ENCODE results near the gene ZNF407. TPM values are rescaled to one million over a fixed set of nuclear protein-coding genes. Genes with fewer than 3 reads are reported as not detected.

ZNF407 gene
- total RNA-seq, 5 donors from 2014 or later (not counting 1 experiment from before 2014, with no cell fraction given), result 22.9 to 37.4 (median 24.4) TPM

DNA sequence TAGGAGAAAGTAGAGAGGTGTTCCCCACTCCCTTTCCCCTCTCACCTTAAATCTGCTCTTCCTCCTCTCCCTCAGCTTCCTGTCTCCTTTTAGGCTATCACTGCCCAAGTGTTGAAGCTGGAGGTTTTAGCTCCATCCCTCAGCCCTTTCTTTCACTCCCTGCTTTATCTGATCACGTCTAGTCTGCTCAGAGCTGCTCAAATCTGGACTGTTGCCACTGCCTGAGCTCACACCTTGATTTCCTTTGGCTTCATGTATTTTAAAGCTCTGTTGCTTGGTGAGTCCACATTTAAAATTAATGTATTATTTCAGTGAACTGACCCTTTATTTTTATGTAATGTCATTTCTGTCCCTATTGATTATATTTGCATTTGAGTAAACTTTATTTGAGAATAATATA lies 374.7 kb downstream of the ZNF407 start:
- Mint-ChIP-seq H3K9me3 (no peaks in the 10 kb centered on the region), H3K27ac (no peak overlapping the region), H3K27me3 (no peaks in the 10 kb centered on the region), H3K36me3 (peaks cover 23% of the 10 kb centered on the region), H3K4me3 (no peak overlapping the region), H3K4me1 (peaks cover 2 to 6% (median 6%) of the 10 kb centered on the region in 3 donors)
- H3K36me3 ChIP-seq (ENCODE audit: control insufficient read depth in 2 of 2, extremely low read depth in 1 of 2, insufficient read depth in 1 of 2, low read length in 1 of 2), result no peaks in the 10 kb centered on the region
- H3K4me3 ChIP-seq (ENCODE audit: control insufficient read depth in 1 of 2, extremely low read depth in 1 of 2, low read length in 1 of 2), result no peak overlapping the region
- H3K9me3 ChIP-seq, result no peaks in the 10 kb centered on the region
- no peaks in the 10 kb centered on the region for H3K4me1 ChIP-seq (ENCODE audit: control insufficient read depth in 1 of 2, extremely low read depth in 1 of 2, insufficient read depth in 2 of 2, low read length in 2 of 2)
- POLR2A ChIA-PET, result no interaction called here
- DNase-seq (no peak), ATAC-seq (replicated peaks in 1 of 4) (no peak)
- H3K27me3 ChIP-seq (replicated peaks in 1 of 2; ENCODE audit: control insufficient read depth in 2 of 2, extremely low read depth in 1 of 2, insufficient read depth in 2 of 2, low read length in 1 of 2), result no peaks in the 10 kb centered on the region
- WGBS (ENCODE audit: insufficient coverage), result no CpG with 5 or more reads among the region's 1 CpG
- no peak overlapping the region for H3K27ac ChIP-seq (ENCODE audit: low read length)
- CTCF ChIA-PET, result no interaction called here

DNA sequence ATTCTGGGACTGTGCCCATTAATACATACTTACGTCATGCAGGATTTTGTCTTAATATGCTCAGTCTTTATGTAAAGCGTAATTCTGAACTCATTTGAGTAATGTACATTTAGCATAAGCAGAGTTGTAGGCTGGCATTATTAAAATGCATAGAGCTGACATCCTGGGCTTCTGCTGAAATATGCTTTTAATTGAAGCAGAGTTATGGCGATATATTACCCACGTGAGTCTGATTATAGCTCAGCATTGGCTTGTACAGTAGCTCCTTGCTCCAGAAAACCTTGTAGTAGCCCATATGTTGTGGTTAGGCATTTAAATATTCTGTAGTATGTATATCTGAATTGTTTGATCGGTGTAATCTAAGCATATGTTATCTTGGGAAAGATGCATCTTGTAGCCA lies 377.3 kb downstream of the ZNF407 start:
- Histone ChIP-seq H3K36me3 (ENCODE audit: control insufficient read depth in 2 of 2, extremely low read depth in 1 of 2, insufficient read depth in 1 of 2, low read length in 1 of 2) (no peaks in the 10 kb centered on the region), H3K4me3 (ENCODE audit: control insufficient read depth in 1 of 2, extremely low read depth in 1 of 2, low read length in 1 of 2) (no peak overlapping the region), H3K27me3 (replicated peaks in 1 of 2; ENCODE audit: control insufficient read depth in 2 of 2, extremely low read depth in 1 of 2, insufficient read depth in 2 of 2, low read length in 1 of 2) (no peaks in the 10 kb centered on the region), H3K9me3 (no peaks in the 10 kb centered on the region), H3K4me1 (ENCODE audit: control insufficient read depth in 1 of 2, extremely low read depth in 1 of 2, insufficient read depth in 2 of 2, low read length in 2 of 2) (no peaks in the 10 kb centered on the region), H3K27ac (ENCODE audit: low read length) (no peak overlapping the region)
- ATAC-seq (replicated peaks in 1 of 4) (no peak), DNase-seq (no peak)
- no peaks in the 10 kb centered on the region for H3K9me3 Mint-ChIP-seq
- no peaks in the 10 kb centered on the region for H3K27me3 Mint-ChIP-seq
- H3K27ac Mint-ChIP-seq, result no peak overlapping the region
- peaks cover 26% of the 10 kb centered on the region for H3K36me3 Mint-ChIP-seq
- ChIA-PET POLR2A (interaction anchor here in 1 of 2 donors (0.5 kb wide), 1 partner anchor 522 kb away, joined by 3 read pairs; no protein-coding TSS in a partner anchor), CTCF (no interaction called here)
- H3K4me1 Mint-ChIP-seq, result peaks cover 2 to 6% (median 6%) of the 10 kb centered on the region in 3 donors
- 100% methylated on average over 4 of the region's 5 CpGs for WGBS (ENCODE audit: insufficient coverage)
- H3K4me3 Mint-ChIP-seq, result no peak overlapping the region

DNA sequence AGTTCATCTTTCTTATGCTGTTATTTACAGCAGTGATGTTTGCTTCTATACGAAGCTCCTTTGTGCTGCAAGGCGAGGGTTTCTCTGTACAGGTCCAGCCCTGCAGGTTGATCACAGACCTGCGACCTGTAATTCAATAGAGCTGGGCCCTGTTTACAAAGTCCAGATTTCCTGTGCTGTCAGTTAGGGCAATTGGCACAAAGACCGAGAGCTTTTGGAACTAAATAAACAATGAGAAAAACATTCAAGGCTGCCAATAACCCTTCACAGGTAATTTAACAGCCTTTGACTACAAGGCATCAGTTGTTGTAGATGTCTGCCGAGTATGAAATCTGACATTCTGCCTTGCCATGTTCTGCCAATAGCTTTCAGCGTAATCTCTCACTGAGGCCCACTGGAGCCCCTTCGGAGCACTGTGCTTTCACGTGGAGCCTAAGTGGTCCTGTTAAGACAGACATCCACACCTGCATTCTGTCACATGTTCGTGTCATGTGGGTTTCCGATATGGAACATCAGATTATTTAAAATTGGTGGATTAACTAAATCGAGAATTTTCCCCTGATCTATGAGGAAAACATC lies 378.8 kb downstream of the ZNF407 start:
- Histone ChIP-seq H3K36me3 (ENCODE audit: control insufficient read depth in 2 of 2, extremely low read depth in 1 of 2, insufficient read depth in 1 of 2, low read length in 1 of 2) (no peaks in the 10 kb centered on the region), H3K4me3 (ENCODE audit: control insufficient read depth in 1 of 2, extremely low read depth in 1 of 2, low read length in 1 of 2) (no peak overlapping the region), H3K27ac (ENCODE audit: low read length) (no peak overlapping the region), H3K9me3 (no peaks in the 10 kb centered on the region), H3K4me1 (ENCODE audit: control insufficient read depth in 1 of 2, extremely low read depth in 1 of 2, insufficient read depth in 2 of 2, low read length in 2 of 2) (no peaks in the 10 kb centered on the region), H3K27me3 (replicated peaks in 1 of 2; ENCODE audit: control insufficient read depth in 2 of 2, extremely low read depth in 1 of 2, insufficient read depth in 2 of 2, low read length in 1 of 2) (no peaks in the 10 kb centered on the region)
- Mint-ChIP-seq H3K4me1 (peaks cover 2 to 6% (median 4%) of the 10 kb centered on the region in 3 donors), H3K9me3 (no peaks in the 10 kb centered on the region), H3K27me3 (no peaks in the 10 kb centered on the region), H3K4me3 (no peak overlapping the region), H3K36me3 (peaks cover 37% of the 10 kb centered on the region), H3K27ac (no peak overlapping the region)
- WGBS (ENCODE audit: insufficient coverage), result 98% methylated on average over 5 of the region's 11 CpGs
- ChIA-PET CTCF (interaction anchor here in 1 of 2 donors (0.6 kb wide), 1 partner anchor 768 kb away, joined by 5 read pairs; no protein-coding TSS in a partner anchor), POLR2A (no interaction called here)
- ATAC-seq (replicated peaks in 1 of 4) (no peak), DNase-seq (no peak)

DNA sequence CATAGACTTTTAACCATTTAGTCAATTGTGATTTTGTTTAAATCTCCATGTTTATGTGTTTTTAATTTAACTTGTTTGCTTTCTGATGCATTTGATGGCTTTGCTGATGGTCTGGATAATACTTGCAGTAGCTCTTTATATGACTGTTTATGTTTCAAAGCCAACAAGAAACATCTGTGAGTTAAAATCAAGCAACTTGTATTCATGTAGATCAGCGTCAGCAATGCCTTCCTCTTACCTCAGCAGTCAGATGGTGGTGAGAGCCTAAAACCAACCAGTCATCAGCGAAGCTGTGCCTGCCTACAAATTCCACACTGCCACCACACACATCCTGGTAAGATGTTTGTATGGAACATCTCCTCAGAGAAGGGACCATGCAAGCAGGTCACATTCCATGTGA lies 379.4 kb downstream of the ZNF407 start:
- Mint-ChIP-seq H3K27ac (no peak overlapping the region), H3K4me3 (no peak overlapping the region), H3K9me3 (no peaks in the 10 kb centered on the region), H3K36me3 (peaks cover 38% of the 10 kb centered on the region), H3K27me3 (no peaks in the 10 kb centered on the region), H3K4me1 (peaks cover 0 to 5% (median 2%) of the 10 kb centered on the region in 3 donors)
- Histone ChIP-seq H3K36me3 (ENCODE audit: control insufficient read depth in 2 of 2, extremely low read depth in 1 of 2, insufficient read depth in 1 of 2, low read length in 1 of 2) (no peaks in the 10 kb centered on the region), H3K27me3 (replicated peaks in 1 of 2; ENCODE audit: control insufficient read depth in 2 of 2, extremely low read depth in 1 of 2, insufficient read depth in 2 of 2, low read length in 1 of 2) (no peaks in the 10 kb centered on the region), H3K9me3 (no peaks in the 10 kb centered on the region), H3K27ac (ENCODE audit: low read length) (no peak overlapping the region), H3K4me1 (ENCODE audit: control insufficient read depth in 1 of 2, extremely low read depth in 1 of 2, insufficient read depth in 2 of 2, low read length in 2 of 2) (no peaks in the 10 kb centered on the region), H3K4me3 (ENCODE audit: control insufficient read depth in 1 of 2, extremely low read depth in 1 of 2, low read length in 1 of 2) (no peak overlapping the region)
- CTCF ChIA-PET, result no interaction called here
- POLR2A ChIA-PET, result no interaction called here
- no peak for ATAC-seq (replicated peaks in 1 of 4)
- DNase-seq, result no peak
- no CpG with 5 or more reads among the region's 2 CpGs for WGBS (ENCODE audit: insufficient coverage)

DNA sequence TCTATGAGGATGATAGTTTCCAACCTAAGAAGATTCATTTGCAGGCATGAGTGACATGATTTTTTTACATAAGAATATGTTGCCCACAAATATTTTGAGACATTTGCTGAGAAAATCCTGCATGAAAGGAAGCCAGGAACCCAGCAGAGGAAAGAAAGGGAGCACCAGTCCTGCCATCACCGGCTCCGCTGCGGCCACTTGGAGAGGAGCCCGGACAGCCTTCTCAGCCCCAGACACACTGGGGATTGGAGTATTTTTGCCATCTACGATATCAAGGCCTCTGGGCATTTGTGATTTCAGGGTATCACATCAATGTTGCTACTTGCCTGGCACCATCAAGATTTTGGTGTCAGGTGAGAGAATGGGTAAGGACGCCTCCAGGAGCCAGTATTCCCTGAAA lies 383.0 kb downstream of the ZNF407 start:
- Histone ChIP-seq H3K27ac (ENCODE audit: low read length) (no peak overlapping the region), H3K36me3 (ENCODE audit: control insufficient read depth in 2 of 2, extremely low read depth in 1 of 2, insufficient read depth in 1 of 2, low read length in 1 of 2) (no peaks in the 10 kb centered on the region), H3K27me3 (replicated peaks in 1 of 2; ENCODE audit: control insufficient read depth in 2 of 2, extremely low read depth in 1 of 2, insufficient read depth in 2 of 2, low read length in 1 of 2) (no peaks in the 10 kb centered on the region), H3K4me1 (ENCODE audit: control insufficient read depth in 1 of 2, extremely low read depth in 1 of 2, insufficient read depth in 2 of 2, low read length in 2 of 2) (no peaks in the 10 kb centered on the region), H3K4me3 (ENCODE audit: control insufficient read depth in 1 of 2, extremely low read depth in 1 of 2, low read length in 1 of 2) (no peak overlapping the region), H3K9me3 (no peaks in the 10 kb centered on the region)
- DNase-seq (no peak), ATAC-seq (replicated peaks in 1 of 4) (no peak)
- H3K36me3 Mint-ChIP-seq, result peaks cover 38% of the 10 kb centered on the region
- no peaks in the 10 kb centered on the region for H3K27me3 Mint-ChIP-seq
- POLR2A ChIA-PET, result interaction anchor here in 1 of 2 donors (0.6 kb wide), 1 partner anchor 184 kb away, joined by 3 read pairs; no protein-coding TSS in a partner anchor
- no peaks in the 10 kb centered on the region for H3K9me3 Mint-ChIP-seq
- no peak overlapping the region for H3K27ac Mint-ChIP-seq
- WGBS (ENCODE audit: insufficient coverage), result 94% methylated on average over 5 of the region's 6 CpGs
- CTCF ChIA-PET, result no interaction called here
- H3K4me3 Mint-ChIP-seq, result no peak overlapping the region
- no peaks in the 10 kb centered on the region for H3K4me1 Mint-ChIP-seq

DNA sequence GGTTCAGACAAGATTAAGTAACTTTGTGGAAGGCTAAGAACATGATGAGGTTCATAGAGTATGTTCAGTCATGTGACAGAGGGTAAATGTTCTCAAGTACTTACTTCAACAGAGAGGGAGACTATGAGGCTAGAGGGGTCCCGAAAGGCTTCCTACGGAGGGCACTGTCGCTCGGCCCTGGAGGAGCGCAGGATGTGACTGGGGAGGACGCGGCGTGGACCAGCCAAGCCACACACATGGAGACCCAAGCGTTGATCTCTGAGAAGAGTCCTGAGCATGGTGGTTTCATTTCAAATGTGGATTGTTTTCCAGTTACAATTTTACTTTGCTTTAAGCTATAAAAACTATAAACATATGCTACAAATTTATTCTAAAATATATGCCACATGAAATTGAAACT lies 383.8 kb downstream of the ZNF407 start:
- CTCF ChIA-PET, result no interaction called here
- no peak overlapping the region for H3K4me3 Mint-ChIP-seq
- 100% methylated on average over 1 of the region's 9 CpGs for WGBS (ENCODE audit: insufficient coverage)

More for the DNA sequence above, 383.8 kb downstream of the ZNF407 start:
- Histone ChIP-seq H3K4me3 (ENCODE audit: control insufficient read depth in 1 of 2, extremely low read depth in 1 of 2, low read length in 1 of 2) (no peak overlapping the region), H3K36me3 (ENCODE audit: control insufficient read depth in 2 of 2, extremely low read depth in 1 of 2, insufficient read depth in 1 of 2, low read length in 1 of 2) (no peaks in the 10 kb centered on the region), H3K9me3 (no peaks in the 10 kb centered on the region), H3K27ac (ENCODE audit: low read length) (no peak overlapping the region), H3K4me1 (ENCODE audit: control insufficient read depth in 1 of 2, extremely low read depth in 1 of 2, insufficient read depth in 2 of 2, low read length in 2 of 2) (no peaks in the 10 kb centered on the region), H3K27me3 (replicated peaks in 1 of 2; ENCODE audit: control insufficient read depth in 2 of 2, extremely low read depth in 1 of 2, insufficient read depth in 2 of 2, low read length in 1 of 2) (no peaks in the 10 kb centered on the region)
- peaks cover 38% of the 10 kb centered on the region for H3K36me3 Mint-ChIP-seq
- no peak for DNase-seq
- ATAC-seq (replicated peaks in 1 of 4), result no peak
- H3K27me3 Mint-ChIP-seq, result no peaks in the 10 kb centered on the region
- no peaks in the 10 kb centered on the region for H3K4me1 Mint-ChIP-seq
- POLR2A ChIA-PET, result no interaction called here
- no peaks in the 10 kb centered on the region for H3K9me3 Mint-ChIP-seq
- no peak overlapping the region for H3K27ac Mint-ChIP-seq
